Gastrocnemius medialis (tissue), 4 donors: ENCODE results near the gene PROSER3. TPM values are rescaled to one million over a fixed set of nuclear protein-coding genes. Genes with fewer than 3 reads are reported as not detected.

ENCODE experiments used
- ATAC-seq, 2 donors: fragments of 150-250 bp; one replicate each; pipeline ENCODE4 v1.9.1; 2016
- DNase-seq, 2 donors: peaks; one replicate each; pipeline ENCODE4 v3.0.0-alpha.2; 2019
- H3K27ac ChIP-seq, 4 donors: fragments of 200-600 bp; sonication (generic); 1 replicate in 1 of 4; 2 replicates in 3 of 4; pipeline ENCODE4 v1.5.1; 2016 to 2018; ENCODE audit warnings: mild to moderate bottlenecking in 2 of 4, moderate library complexity in 1 of 4
- H3K27me3 ChIP-seq, 3 donors: fragments of 200-600 bp; sonication (generic) in 2 of 3; 1 replicate in 1 of 3; 2 replicates in 2 of 3; pipeline versions ENCODE4 v1.5.1 to v1.6.0; 2016 to 2019; ENCODE audit warnings: mild to moderate bottlenecking in 1 of 3, moderate library complexity in 1 of 3
- H3K36me3 ChIP-seq, 2 donors: fragments of 200-600 bp; sonication (generic) in 1 of 2; one replicate each; pipeline ENCODE4 v1.5.1; 2017 to 2018
- H3K4me1 ChIP-seq, 2 donors: fragments of 200-600 bp; sonication (generic) in 1 of 2; one replicate each; pipeline ENCODE4 v1.5.1; 2016 to 2017; ENCODE audit warnings: mild to moderate bottlenecking in 2 of 2
- H3K4me3 ChIP-seq, 4 donors: fragments of 200-600 bp; sonication (generic) in 3 of 4; 1 replicate in 1 of 4; 2 replicates in 3 of 4; pipeline ENCODE4 v1.5.1; 2016 to 2019; ENCODE audit warnings: mild to moderate bottlenecking in 2 of 4
- H3K9me3 ChIP-seq, 3 donors: fragments of 200-600 bp; sonication (generic) in 2 of 3; 1 replicate in 1 of 3; 2 replicates in 2 of 3; pipeline ENCODE4 v1.5.1; 2016 to 2019
- CTCF ChIP-seq, 5 experiments: fragments of 450-650 bp in 3 of 5; fragments of 200-600 bp in 2 of 5; sonication (generic) in 2 of 5; IDR thresholded peaks in 4 of 5; conservative IDR thresholded peaks in 1 of 5; 1 replicate in 4 of 5; 2 replicates in 1 of 5; pipeline ENCODE4 v1.5.1; 2016 to 2019; ENCODE audit warnings: antibody characterized with exemption in 5 of 5, mild to moderate bottlenecking in 3 of 5, moderate library complexity in 3 of 5
- POLR2A ChIP-seq, 2 donors: fragments of 450-650 bp; IDR thresholded peaks; one replicate each; pipeline ENCODE4 v1.6.1; 2017; ENCODE audit warnings: antibody characterized with exemption in 2 of 2, mild to moderate bottlenecking in 2 of 2, moderate library complexity in 2 of 2
- in situ Hi-C, 4 donors: fragments of 200-750 bp; cut with MboI; loops; one replicate each; pipeline versions ENCODE4 v1.15.0 to v1.8.0; 2017; ENCODE audit warnings: low sequenced_read_pairs in 4 of 4
- intact Hi-C: fragments of 100-400 bp; cut with DNase I; formaldehyde crosslinking; loops from one replicate; pipeline ENCODE4 v1.15.1; 2023; ENCODE audit warnings: low total_unique reads
- total RNA-seq, 4 donors: library from RNA; depleted of rRNA; stranded (reverse); fragments of >200 nt; gene quantifications; one replicate each; pipeline versions ENCODE4 v1.1.0 to v1.2.3, GENCODE V29; 2016

Gene PROSER3
- total RNA-seq, 4 donors from 2014 or later: 0.63 to 4.3 (median 3.0) TPM

GRCh38 chr19:35818445-35818844, 60.5 kb downstream of the PROSER3 start:
- ATAC-seq: no peak
- intact Hi-C loops: no loop called here
- no peak overlapping the region for H3K4me3 ChIP-seq
- H3K27ac ChIP-seq: no peak overlapping the region
- no peaks in the 10 kb centered on the region for H3K4me1 ChIP-seq
- TF ChIP-seq CTCF (IDR thresholded peaks at IDR 0.05 in 4 of 5, conservative IDR thresholded peaks at IDR 0.05 in 1 of 5) (no peak), POLR2A (IDR thresholded peaks at IDR 0.05) (no peak)
- DNase-seq: no peak
- in situ Hi-C loops: no loop called here
- peaks cover 0 to 8% (median 8%) of the 10 kb centered on the region in 3 donors for H3K27me3 ChIP-seq
- no peaks in the 10 kb centered on the region for H3K36me3 ChIP-seq
- no peaks in the 10 kb centered on the region for H3K9me3 ChIP-seq

Other genes starting within 250 kb of the PROSER3 start
- under 1 TPM in 1 of 4 donors, not detected in 3; 0.89 TPM for gene DMKN, start 244.5 kb upstream of the PROSER3 start, total RNA-seq
- not detected for gene SBSN, start 229.9 kb upstream of the PROSER3 start, total RNA-seq
- gene GAPDHS, start 224.7 kb upstream of the PROSER3 start, total RNA-seq: not detected
- 100 to 1,000 TPM in 3 of 4 donors, 10 to 100 TPM in 1; 86.2 to 145 (median 119) TPM for gene TMEM147, start 212.6 kb upstream of the PROSER3 start, total RNA-seq
- not detected for gene ATP4A, start 194.5 kb upstream of the PROSER3 start, total RNA-seq
- gene PMIS2, start 172.0 kb upstream of the PROSER3 start, total RNA-seq: not detected
- 1 to 10 TPM; 2.5 to 4.8 (median 3.4) TPM for gene HAUS5, start 145.4 kb upstream of the PROSER3 start, total RNA-seq
- gene RBM42, start 129.1 kb upstream of the PROSER3 start, total RNA-seq: 10 to 100 TPM; 45.8 to 77.8 (median 75.4) TPM
- under 1 TPM in 1 of 4 donors, not detected in 3; 0.23 TPM for gene ETV2, start 116.4 kb upstream of the PROSER3 start, total RNA-seq
- 1,000 to 10,000 TPM in 2 of 4 donors, 100 to 1,000 TPM in 2; 899 to 1,245 (median 976) TPM for gene COX6B1, start 109.9 kb upstream of the PROSER3 start, total RNA-seq
- gene UPK1A, start 91.7 kb upstream of the PROSER3 start, total RNA-seq: not detected
- not detected for gene ZBTB32, start 53.6 kb upstream of the PROSER3 start, total RNA-seq
- 10 to 100 TPM in 3 of 4 donors, 1 to 10 TPM in 1; 9.3 to 39.0 (median 16.8) TPM for gene KMT2B, start 40.2 kb upstream of the PROSER3 start, total RNA-seq
- 10 to 100 TPM in 1 of 4 donors, 1 to 10 TPM in 3; 2.0 to 14.1 (median 3.0) TPM for gene IGFLR1, start 15.7 kb upstream of the PROSER3 start, total RNA-seq
- 10 to 100 TPM in 2 of 4 donors, 1 to 10 TPM in 2; 5.1 to 22.9 (median 13.4) TPM for gene U2AF1L4, start 12.8 kb upstream of the PROSER3 start, total RNA-seq
- gene PSENEN, start 12.5 kb upstream of the PROSER3 start, total RNA-seq: 10 to 100 TPM; 22.2 to 45.8 (median 38.3) TPM
- gene LIN37, start 9.6 kb upstream of the PROSER3 start, total RNA-seq: 10 to 100 TPM; 14.8 to 19.5 (median 16.6) TPM
- gene HSPB6, start 1.1 kb upstream of the PROSER3 start, total RNA-seq: 100 to 1,000 TPM in 2 of 4 donors, 10 to 100 TPM in 2; 79.8 to 241 (median 139) TPM
- 1 to 10 TPM in 3 of 4 donors, under 1 TPM in 1; 0.22 to 4.7 (median 2.2) TPM for gene ARHGAP33, start 17.4 kb downstream of the PROSER3 start, total RNA-seq
- gene PRODH2, start 54.7 kb downstream of the PROSER3 start, total RNA-seq: under 1 TPM in 1 of 4 donors, not detected in 3; 0.13 TPM
- not detected for gene NPHS1, start 94.3 kb downstream of the PROSER3 start, total RNA-seq
- not detected for gene KIRREL2, start 98.7 kb downstream of the PROSER3 start, total RNA-seq
- under 1 TPM in 2 of 4 donors, not detected in 2; 0.27 to 0.33 TPM for gene APLP1, start 110.4 kb downstream of the PROSER3 start, total RNA-seq
- 1 to 10 TPM in 3 of 4 donors, not detected in 1; 1.2 to 2.7 (median 2.3) TPM for gene NFKBID, start 142.4 kb downstream of the PROSER3 start, total RNA-seq
- 1 to 10 TPM in 2 of 4 donors, not detected in 2; 1.2 to 1.5 TPM for gene HCST, start 144.4 kb downstream of the PROSER3 start, total RNA-seq
- 10 to 100 TPM in 3 of 4 donors, 1 to 10 TPM in 1; 7.2 to 25.6 (median 18.2) TPM for gene TYROBP, start 150.1 kb downstream of the PROSER3 start, total RNA-seq
- 10 to 100 TPM in 2 of 4 donors, 1 to 10 TPM in 2; 7.4 to 18.2 (median 12.8) TPM for gene LRFN3, start 178.2 kb downstream of the PROSER3 start, total RNA-seq
- 10 to 100 TPM; 42.8 to 54.9 (median 49.9) TPM for gene SDHAF1, start 237.0 kb downstream of the PROSER3 start, total RNA-seq